HG02610 (cell line): ENCODE measurements around the gene HNRNPA2B1.
"Not testable (repeated sequence)": the region's sequence is repeated elsewhere in the genome, so short reads cannot be mapped to it uniquely, and the experiment has no call there.

Experiments
- ATAC-seq: cut with Tn5 transposase; IDR thresholded peaks from one replicate; pipeline ENCODE4 v1.9.1; 2021; ENCODE audit warnings: mild to moderate bottlenecking, moderate library complexity; ENCODE audit not compliant: unreplicated experiment

HNRNPA2B1 gene

GRCh38 chr7:26185131-26185843 lies 15.3 kb downstream of the HNRNPA2B1 start:
- ATAC-seq = no peak

GRCh38 chr7:26184281-26185101 lies 16.1 kb downstream of the HNRNPA2B1 start:
- not testable (repeated sequence) for ATAC-seq

- no peak for ATAC-seq
Measured at GRCh38 chr7:26183545-26184280, 16.8 kb downstream of the HNRNPA2B1 start.

GRCh38 chr7:26182706-26183105 lies 17.8 kb downstream of the HNRNPA2B1 start:
- ATAC-seq = no peak

- no peak for ATAC-seq
Measured at GRCh38 chr7:26182283-26182682, 18.3 kb downstream of the HNRNPA2B1 start.

DNA sequence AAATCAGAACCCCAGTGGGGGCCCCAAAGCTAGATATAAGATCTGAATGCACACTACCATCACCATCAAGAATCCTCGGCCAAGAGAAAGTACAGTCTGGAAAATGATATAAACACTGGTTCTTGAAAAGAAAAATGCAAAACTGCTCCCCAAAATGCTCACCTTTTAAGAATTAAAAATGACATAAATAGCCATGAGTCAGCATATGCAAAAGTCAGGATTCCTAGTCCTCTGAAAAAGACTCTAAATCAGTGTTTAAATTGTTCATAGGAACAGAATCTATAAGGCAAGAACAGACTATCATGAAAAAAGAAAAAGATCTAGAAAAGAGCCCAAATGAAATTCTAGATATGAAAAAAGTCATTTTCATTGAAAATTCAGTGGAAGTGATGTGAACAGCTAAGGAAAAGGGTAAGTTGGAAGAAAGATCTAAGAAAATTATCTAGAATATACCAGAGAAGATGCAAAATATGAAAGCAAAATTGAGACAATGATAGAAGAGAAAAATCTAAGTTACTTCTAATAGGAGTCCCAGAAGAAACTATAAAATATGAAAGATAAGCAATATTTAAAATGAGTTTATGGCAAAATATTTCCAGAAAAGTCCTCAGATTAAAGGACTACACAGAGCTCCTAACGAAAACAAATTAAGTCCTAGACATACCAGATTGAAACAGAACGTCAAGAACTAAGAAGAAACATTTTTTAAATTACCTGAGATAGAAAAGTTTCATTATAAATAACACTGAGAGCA lies 18.9 kb downstream of the HNRNPA2B1 start:
- ATAC-seq = no peak

DNA sequence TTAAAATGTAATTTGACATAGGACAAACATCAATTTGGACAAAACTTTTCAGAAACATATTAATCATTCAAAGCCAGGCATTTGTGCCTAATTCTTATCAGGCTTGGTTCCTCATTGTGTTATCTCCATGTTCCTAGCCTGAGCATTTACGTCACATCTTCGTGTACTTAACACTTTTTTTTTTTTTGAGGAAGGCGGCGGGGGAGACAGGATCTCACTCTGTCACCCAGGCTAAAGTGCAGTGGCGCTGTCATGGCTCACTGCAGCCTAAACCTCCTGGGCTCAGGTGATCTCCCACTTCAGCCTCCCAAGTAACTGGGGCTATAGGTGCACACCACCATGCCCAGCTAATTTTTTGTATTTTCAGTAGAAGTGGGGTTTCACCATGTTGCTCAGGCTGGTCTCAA lies 19.8 kb downstream of the HNRNPA2B1 start:
- ATAC-seq = no peak

GRCh38 chr7:26179826-26180497 lies 20.6 kb downstream of the HNRNPA2B1 start:
- no peak for ATAC-seq

- ATAC-seq = no peak
Measured at GRCh38 chr7:26179422-26179821, 21.1 kb downstream of the HNRNPA2B1 start.

DNA sequence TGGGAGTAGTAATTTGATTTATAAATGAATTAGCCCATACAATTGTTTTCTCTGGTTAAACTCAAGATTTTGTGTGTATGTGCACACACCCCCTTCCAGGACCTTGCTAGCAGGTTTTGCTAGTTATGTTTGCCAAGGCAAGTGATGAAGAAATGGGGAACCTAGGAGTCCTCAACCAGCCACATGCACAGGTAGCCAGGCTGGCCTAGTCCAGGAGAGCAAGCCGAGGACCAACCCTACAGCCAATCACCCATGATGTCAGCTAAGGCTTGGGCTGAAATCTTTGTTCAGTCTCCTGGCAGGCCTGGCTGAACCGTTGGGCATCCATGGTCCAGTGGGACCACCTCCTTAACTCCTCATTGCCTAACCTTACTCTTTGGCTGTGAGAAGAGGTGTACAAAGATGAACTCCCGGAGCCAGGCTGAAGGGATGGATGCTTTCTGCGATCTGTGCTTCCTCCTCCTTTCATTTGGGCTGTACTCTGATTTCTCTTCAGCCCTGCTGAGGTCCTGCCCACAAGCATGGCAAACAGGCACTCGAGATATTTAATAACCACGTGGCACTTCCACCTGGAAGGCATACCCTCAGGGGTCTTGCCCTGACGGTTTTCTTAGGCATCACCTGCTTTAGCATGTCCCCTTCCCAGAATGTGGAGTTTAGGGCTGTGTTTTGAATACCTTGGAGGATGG lies 22.1 kb downstream of the HNRNPA2B1 start:
- no peak for ATAC-seq

DNA sequence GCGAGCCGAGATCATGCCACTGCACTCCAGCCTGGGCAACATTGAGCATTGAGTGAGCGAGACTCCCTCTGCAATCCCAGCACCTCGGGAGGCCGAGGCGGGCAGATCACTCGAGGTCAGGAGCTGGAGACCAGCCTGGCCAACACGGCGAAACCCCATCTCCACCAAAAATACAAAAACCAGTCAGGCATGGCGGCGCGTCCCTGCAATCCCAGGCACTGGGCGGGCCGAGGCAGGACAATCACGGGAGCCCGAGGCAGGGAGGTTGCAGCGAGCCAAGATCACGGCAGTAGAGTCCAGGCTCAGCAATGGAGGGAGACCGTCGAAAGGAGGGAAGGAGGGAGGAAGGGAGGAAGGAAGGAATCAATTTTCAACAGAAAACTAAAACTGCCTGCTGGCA lies 23.3 kb downstream of the HNRNPA2B1 start:
- ATAC-seq = not testable (repeated sequence)

DNA sequence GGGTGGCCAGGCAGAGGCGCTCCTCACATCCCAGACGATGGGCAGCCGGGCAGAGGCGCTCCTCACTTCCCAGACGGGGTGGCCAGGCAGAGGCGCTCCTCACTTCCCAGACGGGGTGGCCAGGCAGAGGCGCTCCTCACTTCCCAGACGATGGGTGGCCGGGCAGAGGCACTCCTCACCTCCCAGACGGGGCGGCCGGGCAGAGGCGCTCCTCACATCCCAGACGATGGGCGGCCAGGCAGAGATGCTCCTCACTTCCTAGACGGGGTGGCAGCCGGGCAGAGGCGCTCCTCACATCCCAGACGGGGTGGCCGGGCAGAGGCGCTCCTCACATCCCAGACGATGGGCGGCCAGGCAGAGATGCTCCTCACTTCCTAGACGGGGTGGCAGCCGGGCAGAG lies 23.9 kb downstream of the HNRNPA2B1 start:
- ATAC-seq = not testable (repeated sequence)

- not testable (repeated sequence) for ATAC-seq
Measured at GRCh38 chr7:26175903-26176302, 24.6 kb downstream of the HNRNPA2B1 start.

DNA sequence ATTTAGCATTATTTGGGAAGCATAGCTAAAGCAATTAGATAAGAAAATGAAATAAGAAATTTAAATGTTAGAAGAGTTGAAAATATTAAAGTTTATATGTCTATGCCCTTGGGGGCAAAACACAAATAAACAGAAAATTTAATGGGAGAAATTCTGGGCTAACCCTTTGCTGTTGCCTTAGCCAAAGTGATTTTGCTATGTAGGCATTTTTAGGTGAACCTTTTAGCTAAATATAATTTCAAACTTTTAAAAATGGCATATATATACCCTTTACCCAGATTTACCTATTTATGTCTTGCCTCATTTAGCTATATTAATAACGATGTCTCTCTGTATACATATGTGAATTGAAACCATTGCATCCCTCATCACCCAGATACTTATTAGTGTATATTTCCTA lies 28.5 kb downstream of the HNRNPA2B1 start:
- ATAC-seq = no peak

DNA sequence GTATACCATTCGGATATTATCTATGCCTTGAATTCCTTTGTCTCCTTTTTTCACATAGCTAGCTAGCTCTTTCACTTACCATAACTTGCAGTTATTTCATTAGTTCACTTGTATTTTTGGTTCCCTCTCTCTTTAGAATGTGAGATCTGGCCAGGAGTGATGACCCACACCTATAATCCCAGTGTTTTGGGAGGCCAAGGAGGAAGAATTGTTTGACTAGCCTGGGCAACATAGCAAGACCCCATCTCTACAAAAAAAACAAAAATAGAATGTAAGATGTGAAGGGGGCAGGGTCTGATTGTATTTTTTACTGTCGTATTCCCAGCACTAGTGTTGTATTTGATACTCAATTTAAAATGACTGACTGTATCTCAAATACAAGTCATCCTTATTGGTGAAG lies 28.9 kb downstream of the HNRNPA2B1 start:
- no peak for ATAC-seq

DNA sequence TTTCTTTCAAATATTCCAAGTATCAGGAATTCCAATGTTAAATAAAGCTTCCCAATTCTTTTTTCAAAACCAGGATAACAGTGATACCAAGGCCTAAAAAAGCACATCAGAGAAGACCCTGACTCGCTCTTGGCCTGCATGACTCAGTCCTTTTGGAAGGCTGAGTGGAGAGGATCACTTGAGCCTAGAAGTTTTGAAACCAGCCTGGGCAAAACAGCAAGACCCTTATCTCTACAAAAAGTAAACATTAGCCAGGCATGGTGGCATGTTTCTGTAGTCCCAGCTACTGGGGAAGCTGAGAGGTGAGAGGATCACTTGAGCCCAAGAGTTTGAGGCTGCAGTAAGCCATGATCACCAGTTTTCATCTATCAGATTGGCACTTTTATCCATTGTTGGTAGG lies 29.9 kb downstream of the HNRNPA2B1 start:
- no peak for ATAC-seq

- no peak for ATAC-seq
Measured at GRCh38 chr7:26169271-26169670, 31.3 kb downstream of the HNRNPA2B1 start.

DNA sequence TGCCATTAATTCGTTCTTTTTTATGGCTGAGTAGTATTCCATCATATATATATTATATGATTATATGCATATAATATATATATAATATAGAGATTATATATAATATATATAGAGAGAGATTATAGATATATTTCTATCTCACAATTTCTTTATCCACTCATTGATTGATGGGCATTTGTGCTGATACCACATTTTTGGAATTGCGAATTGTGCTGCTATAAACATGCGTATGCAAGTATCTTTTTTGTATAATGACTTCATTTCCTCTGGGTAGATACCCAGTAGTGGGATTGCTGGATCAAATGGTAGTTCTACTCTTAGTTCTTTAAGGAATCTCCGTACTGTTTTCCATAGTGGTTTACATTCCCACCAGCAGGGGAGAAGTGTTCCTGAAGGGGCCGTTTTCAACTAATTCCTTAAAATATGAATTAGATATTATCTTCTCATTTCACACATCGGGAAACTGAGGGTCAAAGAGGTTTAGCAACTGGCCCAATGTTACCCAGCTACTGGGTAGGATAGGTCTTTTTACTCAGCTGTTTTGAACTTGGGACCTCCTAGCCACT lies 32.0 kb downstream of the HNRNPA2B1 start:
- ATAC-seq = no peak

DNA sequence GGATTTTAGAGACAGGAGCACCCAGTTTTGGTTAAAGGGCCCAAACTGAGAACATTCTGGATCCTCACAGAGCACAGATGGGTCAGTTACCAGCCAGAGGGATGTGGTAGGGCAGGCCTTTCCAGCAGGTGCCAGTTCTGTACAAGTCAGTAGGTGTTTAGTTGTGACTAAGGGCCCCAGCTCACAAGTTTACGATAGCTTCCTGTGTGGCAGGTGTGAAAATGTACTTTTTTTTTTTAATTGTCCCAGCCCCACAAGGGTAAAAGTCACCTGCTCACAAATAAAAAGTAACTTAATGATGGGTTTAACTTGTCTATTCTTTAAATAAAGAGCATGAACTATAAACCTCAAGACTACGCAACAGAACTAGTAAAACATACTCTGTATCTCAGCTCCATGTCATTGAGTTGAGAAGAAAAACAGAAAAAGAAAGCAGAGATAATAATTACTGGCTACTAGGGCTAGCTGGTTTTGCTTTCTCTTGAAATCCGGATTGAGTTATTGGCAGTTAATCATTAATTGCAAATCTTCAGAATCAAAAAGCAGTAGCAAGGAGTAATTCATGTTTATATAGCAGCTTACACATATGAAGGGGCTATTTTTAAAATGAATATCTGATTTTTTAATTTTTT lies 33.1 kb downstream of the HNRNPA2B1 start:
- ATAC-seq = peak; percentile 81
